Measurements from ENCODE around the gene CRK.

DNA sequence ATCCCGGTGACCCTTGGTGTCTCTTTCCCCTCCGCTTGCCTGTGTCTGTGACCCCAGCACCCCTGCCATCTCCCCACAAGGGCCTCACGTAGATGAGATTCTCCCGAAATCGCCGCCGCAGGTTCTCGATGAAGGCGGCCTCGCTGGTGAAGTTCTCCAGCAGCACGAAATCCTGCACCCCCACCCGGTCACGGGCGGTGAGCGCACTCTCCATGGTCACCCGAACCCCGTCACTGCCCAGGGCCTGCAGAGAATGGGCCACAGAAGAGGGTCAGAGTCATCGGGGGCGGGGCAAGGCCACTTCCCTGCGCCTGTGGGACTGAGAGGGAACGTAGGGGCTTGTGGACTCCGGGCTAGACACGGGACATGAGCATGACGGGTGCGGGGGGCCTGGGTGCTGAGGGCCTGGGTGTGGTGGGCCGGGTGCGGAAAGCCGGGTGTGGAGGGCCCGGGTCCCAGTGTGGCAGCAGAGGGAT is 28.1 kb upstream of the CRK start:
- TF ChIP-seq, protein P1, sequence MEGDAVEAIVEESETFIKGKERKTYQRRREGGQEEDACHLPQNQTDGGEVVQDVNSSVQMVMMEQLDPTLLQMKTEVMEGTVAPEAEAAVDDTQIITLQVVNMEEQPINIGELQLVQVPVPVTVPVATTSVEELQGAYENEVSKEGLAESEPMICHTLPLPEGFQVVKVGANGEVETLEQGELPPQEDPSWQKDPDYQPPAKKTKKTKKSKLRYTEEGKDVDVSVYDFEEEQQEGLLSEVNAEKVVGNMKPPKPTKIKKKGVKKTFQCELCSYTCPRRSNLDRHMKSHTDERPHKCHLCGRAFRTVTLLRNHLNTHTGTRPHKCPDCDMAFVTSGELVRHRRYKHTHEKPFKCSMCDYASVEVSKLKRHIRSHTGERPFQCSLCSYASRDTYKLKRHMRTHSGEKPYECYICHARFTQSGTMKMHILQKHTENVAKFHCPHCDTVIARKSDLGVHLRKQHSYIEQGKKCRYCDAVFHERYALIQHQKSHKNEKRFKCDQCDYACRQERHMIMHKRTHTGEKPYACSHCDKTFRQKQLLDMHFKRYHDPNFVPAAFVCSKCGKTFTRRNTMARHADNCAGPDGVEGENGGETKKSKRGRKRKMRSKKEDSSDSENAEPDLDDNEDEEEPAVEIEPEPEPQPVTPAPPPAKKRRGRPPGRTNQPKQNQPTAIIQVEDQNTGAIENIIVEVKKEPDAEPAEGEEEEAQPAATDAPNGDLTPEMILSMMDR (conservative IDR thresholded peaks at IDR 0.05; ENCODE audit: low read length) = no peak
- no peak for TF ChIP-seq EZH2phosphoT487 (IDR thresholded peaks at IDR 0.05; ENCODE audit: borderline replicate concordance)

Measured in Loucy (cell line).